NT2/D1 (cell line): ENCODE measurements around the gene PLEKHG4B.

Experiments used
- SUZ12 ChIP-seq: IDR thresholded peaks from 2 replicates; pipeline ENCODE4 v1.6.1; 2011; ENCODE audit not compliant: insufficient read length, insufficient read depth; ENCODE audit errors: extremely low read depth
- ZNF274 ChIP-seq: IDR thresholded peaks from 2 replicates; pipeline ENCODE4 v1.6.1; 2011; ENCODE audit warnings: mild to moderate bottlenecking, low read depth, low read length

- no peak for TF ChIP-seq ZNF274
- TF ChIP-seq SUZ12 = no peak
Measured at GRCh38 chr5:162190-162564, 70.2 kb downstream of the PLEKHG4B start.
